HG02852 (cell line): ENCODE data around the gene DLGAP1.
"Not testable (repeated sequence)": the region's sequence is repeated elsewhere in the genome, so short reads cannot be mapped to it uniquely, and the experiment has no call there.

Experiments
- ATAC-seq: cut with Tn5 transposase; IDR thresholded peaks from one replicate; pipeline ENCODE4 v1.9.1; 2021; ENCODE audit warnings: mild to moderate bottlenecking, moderate library complexity; ENCODE audit not compliant: unreplicated experiment

DLGAP1 gene

DNA sequence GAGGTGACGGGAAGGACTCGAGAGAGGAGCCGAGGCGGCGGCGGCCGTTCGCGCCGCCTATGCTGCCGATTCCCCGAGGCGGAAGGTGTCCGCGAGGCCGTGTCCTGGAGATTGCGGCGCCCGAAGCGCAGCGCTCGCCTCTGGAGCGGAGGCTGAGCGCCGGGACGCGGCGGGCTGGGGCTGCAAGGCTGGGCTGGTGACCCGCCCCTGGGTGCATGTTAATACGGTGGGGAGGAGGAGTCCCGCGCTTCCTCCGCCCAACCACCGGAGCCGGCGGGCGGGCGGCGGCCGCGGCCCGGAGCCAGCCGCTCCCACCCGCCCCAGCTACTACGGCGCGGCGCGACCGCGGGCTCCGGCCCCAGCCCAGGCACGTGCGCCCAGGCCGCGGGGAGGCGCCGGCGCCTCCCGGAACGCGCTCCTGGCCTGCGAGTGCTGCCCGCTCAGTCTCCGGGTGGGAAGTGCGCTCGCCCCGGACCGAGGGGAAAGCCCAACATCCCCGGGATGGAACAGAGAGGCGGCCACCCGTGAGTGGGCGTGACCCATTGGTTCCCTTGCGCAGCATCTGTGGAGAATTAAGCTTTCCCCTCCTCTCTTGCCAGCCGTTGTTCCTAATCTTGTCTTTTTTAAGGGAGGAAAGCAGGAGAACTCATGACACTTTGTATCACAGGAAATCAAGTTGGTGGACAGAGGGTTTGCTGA is at the start of gene DLGAP1:
TSS of gene DLGAP1 (minus strand) at position 195 of the 699 bp plus-strand sequence.
- ATAC-seq: peak; percentile 76

GRCh38 chr18:4494703-4495284 is 39.7 kb upstream of the DLGAP1 start:
- not testable (repeated sequence) for ATAC-seq

- ATAC-seq: no peak
These were observed 13.4 kb upstream of the DLGAP1 start for GRCh38 chr18:4468511-4468910.

GRCh38 chr18:4454537-4455112 is 482 bp downstream of the DLGAP1 start:
- ATAC-seq: no peak

GRCh38 chr18:4453874-4454536 is 1.1 kb downstream of the DLGAP1 start:
- ATAC-seq: no peak

DNA sequence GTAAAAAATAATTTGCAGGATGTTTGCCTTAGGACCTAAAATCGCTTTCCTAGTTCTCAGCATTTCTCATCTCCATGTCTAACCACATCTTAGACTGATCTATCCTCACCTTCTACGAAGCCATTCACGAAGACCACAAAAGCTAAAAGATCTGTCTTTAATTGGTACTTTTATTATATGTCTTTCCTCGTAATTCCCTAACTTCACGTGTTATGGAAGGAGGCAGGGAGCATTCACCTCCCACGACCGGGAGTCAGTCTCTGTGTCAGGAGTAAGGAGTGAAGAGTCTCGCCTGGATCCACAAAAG is 1.6 kb downstream of the DLGAP1 start:
- no peak for ATAC-seq

- no peak for ATAC-seq
These were observed 4.9 kb downstream of the DLGAP1 start for GRCh38 chr18:4450065-4450658.

- no peak for ATAC-seq
These were observed 9.2 kb downstream of the DLGAP1 start for GRCh38 chr18:4445902-4446301.

- ATAC-seq: no peak
These were observed 10.8 kb downstream of the DLGAP1 start for GRCh38 chr18:4444306-4444705.

DNA sequence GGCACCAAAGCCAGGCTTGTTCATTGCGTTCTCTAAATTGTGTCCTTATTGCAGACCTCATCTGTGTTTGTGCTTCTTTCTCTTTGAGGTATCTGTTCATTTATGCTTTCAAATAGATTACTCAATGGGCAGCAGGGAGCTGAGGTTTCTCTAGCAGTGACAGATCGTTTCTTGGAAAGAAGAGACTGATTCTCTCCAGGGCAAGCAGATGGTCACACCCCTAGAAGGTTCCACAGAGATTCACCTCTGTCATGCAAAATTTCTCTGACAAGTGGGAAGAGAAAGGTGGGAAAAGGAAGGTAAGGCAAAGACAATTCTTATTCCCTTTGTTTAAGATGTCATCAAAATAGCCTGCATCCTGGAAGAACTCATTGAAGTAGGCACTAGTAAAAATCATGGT is 14.0 kb downstream of the DLGAP1 start:
- no peak for ATAC-seq

GRCh38 chr18:4438938-4439337 is 16.2 kb downstream of the DLGAP1 start:
- ATAC-seq: no peak

DNA sequence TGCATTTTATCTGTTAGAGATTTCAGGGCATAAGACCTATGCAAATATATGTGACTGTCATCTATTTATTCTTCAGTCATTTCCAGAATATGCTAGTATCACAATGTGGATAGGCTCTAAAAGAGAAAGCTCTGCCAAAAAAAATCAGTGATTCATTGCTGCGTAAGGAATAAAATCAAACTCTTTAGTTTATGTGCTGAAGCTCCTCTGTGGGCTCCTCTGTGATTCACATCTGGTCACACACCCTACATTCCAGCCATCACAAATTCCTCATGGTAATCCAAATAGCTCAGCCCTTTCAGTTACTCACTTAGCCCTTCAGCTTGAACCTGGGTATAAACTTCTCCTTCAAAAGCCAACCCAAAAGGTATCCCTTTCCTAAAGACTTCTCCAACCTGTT is 21.4 kb downstream of the DLGAP1 start:
- no peak for ATAC-seq

- ATAC-seq: no peak
These were observed 24.3 kb downstream of the DLGAP1 start for GRCh38 chr18:4430836-4431235.

- no peak for ATAC-seq
These were observed 37.4 kb downstream of the DLGAP1 start for GRCh38 chr18:4417714-4418113.

- no peak for ATAC-seq
These were observed 38.1 kb downstream of the DLGAP1 start for GRCh38 chr18:4416976-4417375.

GRCh38 chr18:4412286-4412685 is 42.8 kb downstream of the DLGAP1 start:
- no peak for ATAC-seq

DNA sequence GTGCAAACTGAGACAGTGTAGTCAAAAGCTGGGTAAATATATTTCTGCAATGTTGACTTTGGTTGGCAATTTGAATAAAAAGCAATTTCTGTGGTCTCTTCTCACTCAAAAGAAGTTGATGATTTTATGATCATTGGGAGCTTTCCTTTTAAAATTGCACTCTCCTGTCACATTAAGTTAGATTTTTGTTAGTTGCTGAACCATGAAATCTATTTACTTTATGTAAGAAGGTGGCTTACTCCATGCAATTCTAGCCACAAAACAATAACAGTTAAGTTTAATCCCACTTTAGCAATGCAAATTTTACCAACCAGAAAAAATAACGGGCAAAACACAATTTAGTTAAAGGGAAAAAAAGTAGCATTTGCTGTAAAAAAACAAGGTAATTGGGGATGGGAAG is 48.3 kb downstream of the DLGAP1 start:
- no peak for ATAC-seq

DNA sequence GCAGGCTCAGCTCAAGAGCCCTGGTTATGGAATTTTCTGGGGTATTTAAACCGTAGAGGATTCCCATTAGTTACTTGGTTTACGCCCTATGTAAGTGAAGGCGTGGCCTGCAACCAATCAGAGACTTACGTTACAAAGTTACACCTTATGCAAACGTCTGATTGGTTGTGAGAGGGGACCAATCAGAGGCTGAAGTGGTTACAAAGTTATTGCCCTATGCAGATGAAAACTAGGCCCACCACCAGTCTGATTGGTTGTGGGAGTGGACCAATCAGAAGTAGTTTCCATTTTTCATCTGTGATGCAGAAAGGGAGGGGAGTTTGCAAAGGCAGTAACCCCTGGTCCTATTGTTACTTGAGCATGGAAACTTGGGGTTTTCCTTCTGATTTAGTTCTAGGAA is 49.1 kb downstream of the DLGAP1 start:
- ATAC-seq: no peak

GRCh38 chr18:4403836-4404235 is 51.3 kb downstream of the DLGAP1 start:
- no peak for ATAC-seq

DNA sequence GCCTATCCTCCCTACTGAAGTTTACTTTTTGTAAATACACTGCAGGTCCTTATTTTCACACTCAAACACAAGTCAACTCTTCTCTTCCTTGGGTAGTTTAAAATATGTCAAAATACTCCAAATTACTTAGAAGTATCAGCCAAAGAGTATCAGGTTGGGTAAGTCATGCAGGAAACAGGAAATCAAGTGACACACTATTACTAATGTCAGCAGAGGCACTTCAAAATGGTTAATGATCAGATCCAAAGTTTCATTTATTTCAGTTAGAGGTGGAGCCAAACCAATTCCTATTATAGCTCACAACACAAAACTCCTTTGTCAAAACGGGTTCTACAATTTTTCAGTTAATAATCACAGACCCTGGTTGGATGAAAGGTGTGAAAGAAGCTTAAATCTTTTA is 54.2 kb downstream of the DLGAP1 start:
- ATAC-seq: no peak

DNA sequence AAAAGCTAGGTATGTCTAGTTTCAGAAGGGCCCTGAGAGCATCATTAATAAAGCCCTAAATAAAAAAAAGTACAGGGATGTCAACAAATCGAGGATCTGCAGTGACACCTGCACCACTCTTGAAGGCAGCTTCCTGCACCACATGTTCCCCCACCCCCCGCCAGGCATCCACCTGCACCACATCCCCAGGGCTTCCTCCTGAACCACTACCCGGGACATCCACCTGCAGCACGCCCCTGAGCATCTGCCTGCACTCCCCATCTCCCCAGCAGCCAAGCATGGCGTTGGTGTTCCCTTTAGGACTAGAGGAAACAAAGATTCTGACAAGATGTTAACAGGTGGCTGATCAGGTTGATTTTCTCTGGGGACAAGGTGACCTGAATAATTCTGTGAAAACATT is 55.2 kb downstream of the DLGAP1 start:
- ATAC-seq: no peak

DNA sequence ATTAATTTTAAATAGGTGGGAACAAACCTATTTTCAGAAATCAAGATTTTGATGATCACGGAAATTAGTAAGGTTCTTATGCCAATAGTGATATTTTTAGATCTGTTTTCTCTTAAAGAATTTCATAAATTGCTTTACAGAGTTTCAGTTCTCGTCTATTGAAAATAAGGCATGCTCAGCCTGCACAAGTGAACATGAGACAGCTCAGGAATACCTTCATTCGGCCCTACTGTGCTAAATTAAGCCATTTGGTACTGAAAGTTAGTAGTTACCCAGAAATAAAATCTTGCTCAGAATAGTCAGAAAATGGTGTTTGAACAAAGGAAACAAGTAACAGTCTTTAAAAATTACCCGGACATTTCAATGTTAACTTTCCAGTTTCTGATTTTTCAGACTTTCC is 60.4 kb downstream of the DLGAP1 start:
- ATAC-seq: no peak
